Colonic mucosa (tissue), 4 donors: ENCODE data around the gene PMVK. TPM values are rescaled to one million over a fixed set of nuclear protein-coding genes. Genes with fewer than 3 reads are reported as not detected.

Experiments
- DNase-seq: peaks from one replicate; pipeline ENCODE4 v3.0.0-alpha.2; 2020
- H3K27ac ChIP-seq: fragments of 200-600 bp; one replicate; pipeline ENCODE4 v1.8.0; 2021
- H3K27me3 ChIP-seq: fragments of 200-600 bp; one replicate; pipeline ENCODE4 v1.8.0; 2021
- H3K36me3 ChIP-seq: fragments of 200-600 bp; one replicate; pipeline ENCODE4 v1.8.0; 2021
- H3K4me1 ChIP-seq: fragments of 200-600 bp; one replicate; pipeline ENCODE4 v1.8.0; 2021; ENCODE audit warnings: mild to moderate bottlenecking
- H3K4me3 ChIP-seq: fragments of 200-600 bp; one replicate; pipeline ENCODE4 v1.8.0; 2021
- H3K9ac ChIP-seq, 2 donors: one replicate each; pipeline ENCODE4 v1.7.0; 2013; ENCODE audit warnings: control low read depth in 2 of 2, low read depth in 2 of 2, low read length in 2 of 2
- H3K9me3 ChIP-seq: fragments of 200-600 bp; one replicate; pipeline ENCODE4 v1.8.0; 2021
- intact Hi-C: fragments of 100-400 bp; cut with DNase I; formaldehyde crosslinking; loops from one replicate; pipeline ENCODE4 v1.14.1; 2022
- total RNA-seq, 2 donors: library from RNA; stranded (reverse); fragmentation: NEBNext Ultra II Directional in 1 of 2; extraction: Animal tissue kit (Norgen Biotek cat#: 25700) in 1 of 2; gene quantifications; one replicate each; pipeline ENCODE4 v1.2.1, GENCODE V29; 2021
- TF ChIP-seq, protein P1 (sequence below): fragments of 200-600 bp; IDR thresholded peaks from one replicate; pipeline ENCODE4 v1.8.0; 2022; ENCODE audit warnings: antibody characterized with exemption, mild to moderate bottlenecking
- donor health status: healthy.
- donor health status: DM: no; HTN: no; CAD: no.
- donor health status: DM: no; HTN: no; CAD: no.

Gene PMVK
- total RNA-seq, 2 donors from 2014 or later: 32.0 to 46.5 TPM

DNA sequence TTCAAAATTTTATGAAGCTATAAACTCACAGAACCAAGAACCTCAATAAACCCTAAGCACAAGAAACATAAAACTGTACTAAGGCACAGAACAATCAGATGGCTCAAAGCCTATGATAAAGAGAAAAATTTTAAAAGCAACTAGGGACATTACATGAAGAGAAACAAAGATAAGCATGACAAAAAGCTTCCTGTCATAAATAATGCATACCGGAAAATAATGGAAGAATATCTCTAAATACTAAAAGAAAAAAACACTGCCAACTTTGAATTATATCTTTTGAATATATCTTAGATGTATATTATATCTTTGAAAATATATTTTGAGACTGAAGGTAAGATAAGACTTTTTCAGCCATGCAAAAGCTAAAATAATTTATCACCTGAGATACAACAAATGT is 45.1 kb downstream of the PMVK start:
- H3K36me3 ChIP-seq: no peaks in the 10 kb centered on the region
- H3K4me3 ChIP-seq: no peak overlapping the region
- H3K27me3 ChIP-seq: no peaks in the 10 kb centered on the region
- intact Hi-C loops: no loop called here
- H3K27ac ChIP-seq: no peak overlapping the region
- TF ChIP-seq, protein P1, sequence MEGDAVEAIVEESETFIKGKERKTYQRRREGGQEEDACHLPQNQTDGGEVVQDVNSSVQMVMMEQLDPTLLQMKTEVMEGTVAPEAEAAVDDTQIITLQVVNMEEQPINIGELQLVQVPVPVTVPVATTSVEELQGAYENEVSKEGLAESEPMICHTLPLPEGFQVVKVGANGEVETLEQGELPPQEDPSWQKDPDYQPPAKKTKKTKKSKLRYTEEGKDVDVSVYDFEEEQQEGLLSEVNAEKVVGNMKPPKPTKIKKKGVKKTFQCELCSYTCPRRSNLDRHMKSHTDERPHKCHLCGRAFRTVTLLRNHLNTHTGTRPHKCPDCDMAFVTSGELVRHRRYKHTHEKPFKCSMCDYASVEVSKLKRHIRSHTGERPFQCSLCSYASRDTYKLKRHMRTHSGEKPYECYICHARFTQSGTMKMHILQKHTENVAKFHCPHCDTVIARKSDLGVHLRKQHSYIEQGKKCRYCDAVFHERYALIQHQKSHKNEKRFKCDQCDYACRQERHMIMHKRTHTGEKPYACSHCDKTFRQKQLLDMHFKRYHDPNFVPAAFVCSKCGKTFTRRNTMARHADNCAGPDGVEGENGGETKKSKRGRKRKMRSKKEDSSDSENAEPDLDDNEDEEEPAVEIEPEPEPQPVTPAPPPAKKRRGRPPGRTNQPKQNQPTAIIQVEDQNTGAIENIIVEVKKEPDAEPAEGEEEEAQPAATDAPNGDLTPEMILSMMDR: no peak
- DNase-seq: no peak
- H3K9me3 ChIP-seq: no peaks in the 10 kb centered on the region
- H3K4me1 ChIP-seq: no peaks in the 10 kb centered on the region
- H3K9ac ChIP-seq: no peak overlapping the region

DNA sequence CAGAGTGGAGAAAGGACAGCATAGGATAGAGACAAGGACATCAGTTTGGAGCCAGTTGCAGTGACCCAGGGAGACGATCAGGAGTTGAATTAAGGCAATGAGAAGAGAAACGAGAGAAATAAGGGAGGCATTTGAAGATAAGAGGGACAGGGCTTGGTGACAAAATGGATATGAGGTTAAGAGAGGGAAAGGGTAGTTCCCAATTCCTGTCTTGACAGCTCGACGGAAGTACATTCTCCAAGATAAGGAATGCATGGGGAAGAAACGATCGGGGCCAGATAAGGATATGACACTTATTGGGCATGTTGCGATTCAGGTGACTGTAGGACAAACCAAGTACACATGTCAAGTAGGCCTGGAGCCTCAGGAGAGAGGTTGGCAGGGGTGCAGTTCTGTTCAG is 47.8 kb downstream of the PMVK start:
- H3K9me3 ChIP-seq: no peaks in the 10 kb centered on the region
- TF ChIP-seq, protein P1: no peak
- intact Hi-C loops: no loop called here
- no peak overlapping the region for H3K27ac ChIP-seq
- H3K9ac ChIP-seq: no peak overlapping the region
- no peaks in the 10 kb centered on the region for H3K27me3 ChIP-seq
- H3K4me1 ChIP-seq: no peaks in the 10 kb centered on the region
- H3K36me3 ChIP-seq: no peaks in the 10 kb centered on the region
- DNase-seq: no peak
- H3K4me3 ChIP-seq: no peak overlapping the region

DNA sequence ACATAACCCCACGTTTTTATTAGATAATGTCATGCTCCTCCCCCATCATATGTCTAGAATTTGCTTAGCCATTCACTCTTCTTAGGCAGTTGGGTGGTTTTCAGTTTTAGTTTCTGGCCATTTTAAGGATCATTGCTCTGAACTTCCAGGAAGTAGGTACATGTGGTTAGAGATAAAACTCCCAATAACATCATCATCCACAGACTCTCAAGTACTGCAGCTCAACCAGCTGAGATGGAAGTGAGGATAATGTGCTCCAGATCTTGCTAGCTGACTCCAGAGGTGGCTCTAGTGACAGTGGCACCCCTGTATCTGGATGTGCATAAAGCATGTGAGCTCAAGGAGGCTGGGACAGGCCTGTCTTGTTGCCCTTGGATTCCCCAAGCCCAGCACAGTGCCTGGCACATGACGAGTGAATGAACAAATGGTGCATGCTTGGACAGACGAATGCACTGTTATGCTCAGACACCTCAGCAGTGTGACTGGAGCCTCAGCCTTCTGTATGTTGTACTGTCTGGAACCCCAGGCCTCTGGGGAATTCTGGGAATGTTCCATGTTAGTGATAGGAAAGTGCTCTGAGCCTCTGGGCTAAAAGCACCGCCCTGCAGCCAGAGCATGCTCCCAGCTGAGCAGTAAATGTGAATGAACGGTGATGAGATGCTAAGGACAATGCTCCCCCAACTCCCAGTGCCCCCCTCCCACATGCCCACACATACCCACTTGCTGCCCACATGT is 50.1 kb downstream of the PMVK start:
- intact Hi-C loops: no loop called here
- Histone ChIP-seq H3K4me3 (no peak overlapping the region), H3K36me3 (no peaks in the 10 kb centered on the region), H3K4me1 (no peaks in the 10 kb centered on the region), H3K27ac (no peak overlapping the region), H3K27me3 (no peaks in the 10 kb centered on the region), H3K9ac (no peak overlapping the region), H3K9me3 (no peaks in the 10 kb centered on the region)
- TF ChIP-seq, protein P1: no peak
- no peak for DNase-seq

DNA sequence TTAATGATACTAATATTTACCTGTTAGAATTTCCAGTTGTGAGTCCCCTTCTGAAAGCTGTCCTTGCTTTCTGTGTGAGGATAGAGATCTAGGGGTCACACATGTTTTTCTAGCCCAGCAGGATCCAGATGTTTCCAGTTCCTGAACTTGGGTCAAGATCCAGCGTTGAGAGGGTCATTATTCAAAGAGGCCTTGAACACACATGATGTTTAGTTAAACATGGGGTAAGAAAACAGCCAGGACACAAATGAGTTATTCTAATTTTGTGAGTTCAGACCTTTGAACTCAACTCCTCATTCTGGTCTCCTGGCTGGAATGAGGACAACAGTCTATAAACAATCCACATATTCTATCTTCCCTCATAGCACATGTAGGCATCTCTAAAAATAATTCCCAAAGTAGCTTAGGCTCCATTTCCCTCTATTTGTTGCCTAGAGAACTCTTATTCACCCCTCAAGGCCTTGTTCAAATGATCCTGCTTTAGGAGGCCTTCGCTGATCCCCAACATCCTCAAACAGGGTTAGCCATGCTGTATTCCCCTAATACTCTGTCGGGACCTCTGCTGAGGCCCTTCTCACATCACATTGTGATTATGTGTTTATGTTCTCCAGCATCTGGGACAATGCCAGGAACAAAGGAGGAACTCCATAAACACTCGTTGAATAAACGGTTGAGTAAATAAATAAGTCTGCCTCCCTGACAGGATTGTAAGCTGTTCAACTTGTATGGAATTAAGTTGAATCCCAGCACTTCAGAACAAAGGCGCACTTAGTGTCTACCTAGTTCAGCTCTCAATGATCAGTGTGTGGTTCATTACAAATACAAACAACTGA is 51.4 kb downstream of the PMVK start:
- Histone ChIP-seq H3K4me3 (no peak overlapping the region), H3K4me1 (no peaks in the 10 kb centered on the region), H3K36me3 (no peaks in the 10 kb centered on the region), H3K27ac (no peak overlapping the region), H3K27me3 (no peaks in the 10 kb centered on the region), H3K9ac (no peak overlapping the region), H3K9me3 (no peaks in the 10 kb centered on the region)
- intact Hi-C loops: no loop called here
- TF ChIP-seq, protein P1: no peak
- no peak for DNase-seq

DNA sequence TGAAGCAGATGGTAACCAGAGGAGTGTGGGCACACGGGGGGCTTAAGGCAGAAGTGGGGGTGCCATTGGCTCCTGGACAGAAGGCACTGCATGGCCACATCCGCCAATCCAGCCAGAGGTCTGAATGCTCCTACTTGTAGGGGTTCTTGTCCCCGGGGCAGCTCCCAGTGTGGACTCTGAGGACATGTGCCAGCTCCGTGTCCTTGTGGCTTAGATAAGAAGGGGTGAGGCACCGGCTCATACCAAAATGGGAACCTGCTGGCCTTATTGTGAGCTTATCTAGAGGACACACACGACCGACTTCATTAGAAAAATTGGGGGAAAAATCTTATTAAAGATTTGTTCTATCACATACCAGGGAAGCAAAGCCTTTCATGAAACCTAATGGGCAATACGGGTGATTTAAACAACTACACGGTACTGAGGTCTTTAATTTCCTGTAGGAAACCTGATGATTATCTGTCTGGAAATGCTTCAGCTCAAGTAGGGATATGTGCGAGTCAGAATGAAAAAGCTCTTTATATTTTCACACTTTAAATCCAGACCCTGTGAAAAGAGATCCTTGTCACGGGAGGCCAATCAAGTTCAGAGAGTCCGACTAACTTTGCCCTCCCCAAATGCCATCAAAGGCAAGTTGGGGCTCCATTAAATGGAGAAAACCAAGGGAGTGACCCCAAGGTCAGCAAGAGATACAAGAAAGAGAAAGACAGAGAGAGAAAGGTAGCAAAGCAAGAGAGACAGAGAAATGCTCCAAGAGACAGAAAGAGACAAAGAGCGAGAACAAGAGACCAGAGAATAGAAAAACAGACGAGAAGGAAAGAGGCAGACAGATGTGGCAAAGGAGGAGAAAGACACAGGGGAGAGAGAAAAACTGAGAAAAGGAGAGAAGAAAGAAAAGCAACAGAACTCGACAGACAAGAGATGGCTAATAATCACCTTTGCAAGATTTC is 52.3 kb downstream of the PMVK start:
- no peak for DNase-seq
- TF ChIP-seq, protein P1: no peak
- Histone ChIP-seq H3K27me3 (no peaks in the 10 kb centered on the region), H3K4me3 (no peak overlapping the region), H3K9ac (no peak overlapping the region), H3K36me3 (no peaks in the 10 kb centered on the region), H3K4me1 (no peaks in the 10 kb centered on the region), H3K9me3 (no peaks in the 10 kb centered on the region), H3K27ac (no peak overlapping the region)
- intact Hi-C loops: no loop called here
